Progenitor cell of endocrine pancreas (in vitro differentiated cells): ENCODE measurements around the gene FNDC11. TPM values are rescaled to one million over a fixed set of nuclear protein-coding genes. Genes with fewer than 3 reads are reported as not detected.

Experiments
- DNase-seq: peaks from one replicate; pipeline ENCODE4 v3.0.0; 2021; ENCODE audit warnings: low spot score; ENCODE audit not compliant: unreplicated experiment
- H3K27ac Mint-ChIP-seq: 2 replicates; pipeline ENCODE4 v1.8.0; 2021; ENCODE audit warnings: mild to moderate bottlenecking, moderate library complexity, mixed read lengths
- H3K27me3 Mint-ChIP-seq: 2 replicates; pipeline ENCODE4 v1.8.0; 2021; ENCODE audit warnings: mixed read lengths
- H3K36me3 Mint-ChIP-seq: 2 replicates; pipeline ENCODE4 v1.8.0; 2022; ENCODE audit warnings: mixed read lengths; ENCODE audit not compliant: insufficient read depth
- H3K4me1 Mint-ChIP-seq: 2 replicates; pipeline ENCODE4 v1.8.0; 2021; ENCODE audit warnings: low read depth, mixed read lengths
- H3K4me3 Mint-ChIP-seq: 2 replicates; pipeline ENCODE4 v1.8.0; 2021; ENCODE audit warnings: low read depth, mild to moderate bottlenecking, moderate library complexity, mixed read lengths
- H3K9me3 Mint-ChIP-seq: 2 replicates; pipeline ENCODE4 v1.8.0; 2021; ENCODE audit warnings: low read depth, mixed read lengths
- CTCF ChIP-seq: fragments of 200-600 bp; sonication (generic); IDR thresholded peaks from one replicate; pipeline ENCODE4 v1.5.0; 2021; ENCODE audit warnings: antibody characterized with exemption, mild to moderate bottlenecking; ENCODE audit not compliant: unreplicated experiment
- long read RNA-seq: library from polyadenylated mRNA; unstranded; transcript quantifications from one replicate; pipeline ENCODE4 v2.0.0, GENCODE V29; 2020
- total RNA-seq: library from RNA; stranded (reverse); gene quantifications from 2 replicates; pipeline ENCODE4 v1.2.1, GENCODE V29; 2021

The FNDC11 gene
- total RNA-seq, result 1.9 and 2.6 TPM in 2 replicates
- long read RNA-seq, result 0 reads

GRCh38 chr20:63553933-63554290 lies at the start of gene FNDC11:
Gene FNDC11 (plus strand): TSS chr20:63554159. CDS start chr20:63555664, 1,505 bp downstream.
- Mint-ChIP-seq H3K4me1 (no peaks in the 10 kb centered on the region), H3K36me3 (no peaks in the 10 kb centered on the region), H3K27ac (no peak within 1 kb of the TSS), H3K27me3 (peaks cover 12% of the 10 kb centered on the region), H3K4me3 (peak within 1 kb of the TSS; percentile 69), H3K9me3 (no peaks in the 10 kb centered on the region)
- DNase-seq, result peak; percentile 43
- no peak for TF ChIP-seq CTCF

GRCh38 chr20:63504642-63505041 lies 49.3 kb upstream of the FNDC11 start:
- Mint-ChIP-seq H3K36me3 (no peaks in the 10 kb centered on the region), H3K27ac (no peak overlapping the region), H3K4me1 (no peaks in the 10 kb centered on the region), H3K9me3 (peaks cover 14% of the 10 kb centered on the region), H3K27me3 (peaks cover 36% of the 10 kb centered on the region), H3K4me3 (no peak overlapping the region)
- TF ChIP-seq CTCF, result no peak
- DNase-seq, result no peak

- Mint-ChIP-seq H3K27ac (no peak overlapping the region), H3K4me3 (no peak overlapping the region), H3K36me3 (no peaks in the 10 kb centered on the region), H3K9me3 (peaks cover 14% of the 10 kb centered on the region), H3K4me1 (no peaks in the 10 kb centered on the region), H3K27me3 (peaks cover 39% of the 10 kb centered on the region)
- no peak for TF ChIP-seq CTCF
- no peak for DNase-seq
Measured at GRCh38 chr20:63505281-63505680, 48.7 kb upstream of the FNDC11 start.

- Mint-ChIP-seq H3K27me3 (peaks cover 40% of the 10 kb centered on the region), H3K36me3 (no peaks in the 10 kb centered on the region), H3K4me1 (no peaks in the 10 kb centered on the region), H3K27ac (no peak overlapping the region), H3K4me3 (no peak overlapping the region), H3K9me3 (peaks cover 14% of the 10 kb centered on the region)
- DNase-seq, result no peak
- TF ChIP-seq CTCF, result no peak
Measured at GRCh38 chr20:63505723-63506122, 48.2 kb upstream of the FNDC11 start.

GRCh38 chr20:63507083-63507743 lies 46.7 kb upstream of the FNDC11 start:
- H3K36me3 Mint-ChIP-seq, result no peaks in the 10 kb centered on the region
- peak; percentile 5 for DNase-seq
- H3K4me1 Mint-ChIP-seq, result no peaks in the 10 kb centered on the region
- H3K27ac Mint-ChIP-seq, result no peak overlapping the region
- no peak for TF ChIP-seq CTCF
- peaks cover 14% of the 10 kb centered on the region for H3K9me3 Mint-ChIP-seq
- peaks cover 41% of the 10 kb centered on the region for H3K27me3 Mint-ChIP-seq
- H3K4me3 Mint-ChIP-seq, result no peak overlapping the region
